Sigmoid colon (tissue), 7 donors: Measurements from ENCODE around the gene CNTFR. TPM values are rescaled to one million over a fixed set of nuclear protein-coding genes. Genes with fewer than 3 reads are reported as not detected.

Experiments used
- DNase-seq: peaks from one replicate; pipeline ENCODE4 v3.0.0-alpha.2; 2019
- H3K27ac ChIP-seq, 4 donors: fragments of 200-600 bp; sonication (generic); one replicate each; pipeline ENCODE4 v1.5.1; 2016 to 2019; ENCODE audit warnings: mild to moderate bottlenecking in 1 of 4
- H3K27me3 ChIP-seq, 3 donors: fragments of 200-600 bp; sonication (generic); one replicate each; pipeline ENCODE4 v1.5.1; 2019; ENCODE audit warnings: mild to moderate bottlenecking in 1 of 3
- H3K36me3 ChIP-seq, 4 donors: fragments of 200-600 bp; sonication (generic); one replicate each; pipeline ENCODE4 v1.5.1; 2016 to 2019
- H3K4me1 ChIP-seq, 4 donors: fragments of 200-600 bp; sonication (generic); one replicate each; pipeline ENCODE4 v1.5.1; 2017 to 2019
- H3K4me3 ChIP-seq, 4 donors: fragments of 200-600 bp; sonication (generic); one replicate each; pipeline ENCODE4 v1.5.1; 2017 to 2019; ENCODE audit warnings: mild to moderate bottlenecking in 2 of 4, moderate library complexity in 1 of 4
- H3K9me3 ChIP-seq, 4 donors: fragments of 200-600 bp in 3 of 4; sonication (generic) in 3 of 4; one replicate each; pipeline versions ENCODE4 v1.5.1 to v1.6.1; 2013 to 2019
- CTCF ChIP-seq, 4 experiments: fragments of 450-650 bp in 3 of 4; fragments of 200-600 bp in 1 of 4; IDR thresholded peaks; one replicate each; pipeline ENCODE4 v1.5.1; 2016 to 2019; ENCODE audit warnings: antibody characterized with exemption in 4 of 4, mild to moderate bottlenecking in 3 of 4, moderate library complexity in 2 of 4
- EP300 ChIP-seq, 4 donors: sonication (generic); formaldehyde crosslinking; IDR thresholded peaks; one replicate each; pipeline ENCODE4 v1.6.1; 2017; ENCODE audit warnings: antibody characterized with exemption in 4 of 4
- POLR2A ChIP-seq, 2 donors: fragments of 450-650 bp; IDR thresholded peaks; one replicate each; pipeline ENCODE4 v1.6.1; 2016; ENCODE audit warnings: antibody characterized with exemption in 2 of 2, mild to moderate bottlenecking in 2 of 2, moderate library complexity in 2 of 2
- POLR2AphosphoS5 ChIP-seq, 4 donors: sonication (generic); formaldehyde crosslinking; IDR thresholded peaks; one replicate each; pipeline ENCODE4 v1.6.1; 2017; ENCODE audit warnings: antibody characterized with exemption in 4 of 4
- WGBS, 2 donors: extraction: QIAGEN DNeasy Blood & Tissue Kit; methylation state at CpG; one replicate each; pipeline ENCODE4 v1.1.7; 2013; 5-methylcytosine and 5-hydroxymethylcytosine counted together
- intact Hi-C: fragments of 100-400 bp; cut with DNase I; formaldehyde crosslinking; loops from one replicate; pipeline ENCODE4 v1.15.1; 2023
- polyA plus RNA-seq, 3 donors: library from polyadenylated mRNA; stranded (reverse); fragments of 200-250 nt; gene quantifications; one replicate each; pipeline ENCODE4 v1.2.3, GENCODE V29; 2013
- total RNA-seq, 4 donors: library from RNA; depleted of rRNA; stranded (reverse); fragments of >200 nt; gene quantifications; one replicate each; pipeline ENCODE4 v1.1.0, GENCODE V29; 2016
- donor health status: healthy with polysubstance abuse.
- donor health status: Bipolar disorder and iron deficiency.
- donor health status: healthy.

CNTFR gene
- total and polyA plus RNA-seq, 7 donors: 1.6 to 12.9 (median 4.6) TPM

- no peak overlapping the region for H3K27ac ChIP-seq
- TF ChIP-seq CTCF (IDR thresholded peaks at IDR 0.05) (no peak), POLR2A (IDR thresholded peaks at IDR 0.05) (no peak), POLR2AphosphoS5 (IDR thresholded peaks at IDR 0.05) (no peak), EP300 (IDR thresholded peaks at IDR 0.05) (no peak)
- no peaks in the 10 kb centered on the region for H3K36me3 ChIP-seq
- H3K27me3 ChIP-seq: peaks cover 16 to 82% (median 43%) of the 10 kb centered on the region in 3 donors
- intact Hi-C loops: no loop called here
- H3K4me1 ChIP-seq: peaks cover 0 to 20% (median 14%) of the 10 kb centered on the region in 4 donors
- 7 to 12% methylated on average over 17 of the region's 17 CpGs for WGBS, 2 donors
- H3K4me3 ChIP-seq: no peak overlapping the region
- H3K9me3 ChIP-seq: no peaks in the 10 kb centered on the region
- DNase-seq: no peak
These were observed 10.3 kb downstream of the CNTFR start for GRCh38 chr9:34579104-34579807.

GRCh38 chr9:34578241-34579103 lies 11.1 kb downstream of the CNTFR start:
- Histone ChIP-seq H3K36me3 (no peaks in the 10 kb centered on the region), H3K4me1 (peaks cover 0 to 20% (median 14%) of the 10 kb centered on the region in 4 donors), H3K4me3 (peak overlapping the region in 3 of 4 donors; percentile 25 to 44 (median 43)), H3K9me3 (no peaks in the 10 kb centered on the region), H3K27me3 (peaks cover 16 to 75% (median 43%) of the 10 kb centered on the region in 3 donors), H3K27ac (peak overlapping the region in 2 of 4 donors; percentile 9 to 57)
- intact Hi-C loops: no loop called here
- no peak for DNase-seq
- TF ChIP-seq CTCF (IDR thresholded peaks at IDR 0.05) (no peak), POLR2A (IDR thresholded peaks at IDR 0.05) (no peak), POLR2AphosphoS5 (IDR thresholded peaks at IDR 0.05) (no peak), EP300 (IDR thresholded peaks at IDR 0.05) (no peak)
- 13% methylated on average over 28 of the region's 28 CpGs for WGBS, 2 donors

GRCh38 chr9:34577400-34578240 lies 11.9 kb downstream of the CNTFR start:
- TF ChIP-seq POLR2A (IDR thresholded peaks at IDR 0.05) (no peak), POLR2AphosphoS5 (IDR thresholded peaks at IDR 0.05) (no peak), CTCF (IDR thresholded peaks at IDR 0.05) (no peak), EP300 (IDR thresholded peaks at IDR 0.05) (no peak)
- Histone ChIP-seq H3K9me3 (no peaks in the 10 kb centered on the region), H3K36me3 (no peaks in the 10 kb centered on the region), H3K27me3 (peaks cover 16 to 66% (median 43%) of the 10 kb centered on the region in 3 donors), H3K27ac (peak overlapping the region in 2 of 4 donors; percentile 9 to 57), H3K4me1 (peaks cover 0 to 20% (median 14%) of the 10 kb centered on the region in 4 donors), H3K4me3 (peak overlapping the region in 3 of 4 donors; percentile 25 to 44 (median 43))
- no peak for DNase-seq
- intact Hi-C loops: no loop called here
- WGBS, 2 donors: 3 to 6% methylated on average over 62 of the region's 62 CpGs

- Histone ChIP-seq H3K4me3 (no peak overlapping the region), H3K27me3 (peaks cover 16 to 65% (median 43%) of the 10 kb centered on the region in 3 donors), H3K9me3 (no peaks in the 10 kb centered on the region), H3K36me3 (no peaks in the 10 kb centered on the region), H3K4me1 (peaks cover 0 to 20% (median 14%) of the 10 kb centered on the region in 4 donors), H3K27ac (no peak overlapping the region)
- intact Hi-C loops: no loop called here
- DNase-seq: no peak
- 59 to 62% methylated on average over 14 of the region's 14 CpGs for WGBS, 2 donors
- TF ChIP-seq POLR2AphosphoS5 (IDR thresholded peaks at IDR 0.05) (no peak), CTCF (IDR thresholded peaks at IDR 0.05) (no peak), POLR2A (IDR thresholded peaks at IDR 0.05) (no peak), EP300 (IDR thresholded peaks at IDR 0.05) (no peak)
These were observed 12.7 kb downstream of the CNTFR start for GRCh38 chr9:34576597-34577399.
